Stimulated activated CD4-positive, alpha-beta T cell treated with anti-CD3 and anti-CD28 coated beads, Interleukin-1b, Interleukin-23, amount 100 ng/mL, for 1 hour (primary cell): ENCODE measurements around the gene TMEM156.

Experiments used
- DNase-seq, 2 donors: peaks; one replicate each; pipeline ENCODE4 v3.0.0-alpha.2; 2020; ENCODE audit warnings: low read depth in 2 of 2

The TMEM156 gene

DNA sequence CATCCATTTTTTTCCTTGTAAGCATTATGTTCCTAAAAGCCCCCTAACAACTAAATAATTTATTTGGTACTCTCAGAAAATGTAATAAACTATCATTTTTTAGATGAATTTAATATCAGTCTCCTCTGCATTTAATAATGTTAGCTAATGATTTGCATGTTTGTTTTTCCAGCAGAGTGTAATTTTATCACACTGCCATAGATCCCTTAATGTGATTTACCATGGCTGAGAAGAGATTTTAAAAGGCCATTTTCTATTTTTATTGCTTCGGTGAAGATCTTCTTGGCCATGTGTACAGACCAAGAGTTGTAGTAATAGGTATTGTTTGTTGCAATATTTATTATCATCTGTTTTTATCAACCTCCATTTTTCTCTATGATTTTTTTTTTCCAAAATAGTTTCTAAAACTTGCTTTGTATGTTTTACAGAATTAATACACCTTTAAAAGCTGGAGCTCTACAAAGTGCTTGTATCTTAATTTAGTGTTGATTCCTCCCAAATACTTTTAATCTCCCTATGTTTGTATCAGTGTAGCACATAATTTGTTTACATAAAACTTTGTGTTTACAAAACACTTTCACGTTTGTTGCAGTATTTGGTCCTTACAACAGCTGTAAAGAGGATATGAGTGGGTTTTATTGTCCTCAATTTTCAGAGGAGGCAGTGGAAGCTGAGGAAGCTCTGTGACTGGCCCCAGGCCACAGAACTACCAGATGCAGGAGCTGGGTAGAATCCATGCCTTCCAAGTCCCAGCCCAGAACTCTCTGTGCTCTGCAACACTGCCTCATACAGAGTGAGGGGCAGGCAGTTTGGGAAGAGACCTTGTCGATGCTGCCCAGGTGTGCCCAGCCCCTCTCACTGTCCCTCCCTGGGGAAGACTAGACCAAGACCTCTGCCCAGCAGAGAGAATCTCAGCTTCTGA lies 106.5 kb downstream of the TMEM156 start:
- DNase-seq: no peak

GRCh38 chr4:38924353-38924752 lies 107.9 kb downstream of the TMEM156 start:
- no peak for DNase-seq

- no peak for DNase-seq
Observed at GRCh38 chr4:38923746-38924145, 108.5 kb downstream of the TMEM156 start.

DNA sequence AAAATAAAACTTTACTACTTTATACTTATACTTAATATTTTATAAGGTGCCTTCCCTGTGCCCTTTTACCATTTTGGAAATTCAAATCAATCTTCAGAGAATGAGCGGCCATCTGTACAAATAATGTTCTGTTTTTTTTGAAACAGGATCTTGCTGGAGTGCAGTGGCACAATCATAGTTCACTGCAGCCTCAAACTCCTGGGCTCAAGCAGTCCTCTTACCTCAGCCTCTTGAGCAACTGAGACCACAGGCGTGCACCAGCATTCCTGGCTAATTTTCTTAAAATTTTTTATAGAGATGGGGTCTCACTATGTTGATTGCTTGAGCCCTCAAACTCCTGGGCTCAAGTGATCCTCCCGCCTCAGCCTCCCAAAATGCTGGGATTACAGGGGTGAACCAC lies 111.1 kb downstream of the TMEM156 start:
- no peak for DNase-seq

DNA sequence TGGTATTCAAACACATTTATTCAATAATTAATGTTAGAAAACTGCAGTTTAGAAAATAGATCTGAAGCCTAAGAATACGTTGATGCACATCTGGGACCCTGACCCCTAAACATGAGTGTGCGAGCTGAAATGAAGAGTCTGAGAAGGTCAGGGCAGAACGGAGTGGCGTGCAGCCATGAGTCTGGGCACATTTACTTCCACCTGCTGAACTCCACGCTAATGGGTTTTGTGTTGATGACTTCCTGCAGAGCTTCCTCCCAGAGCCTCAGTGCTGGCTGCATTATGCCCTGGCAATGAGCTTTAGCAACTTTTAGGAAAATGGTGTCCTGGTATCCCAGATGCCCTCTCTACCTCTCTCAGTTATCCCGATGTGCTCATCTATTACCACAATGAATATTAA lies 111.5 kb downstream of the TMEM156 start:
- no peak for DNase-seq

GRCh38 chr4:38920186-38920585 lies 112.0 kb downstream of the TMEM156 start:
- no peak for DNase-seq

- no peak for DNase-seq
Observed at GRCh38 chr4:38919494-38919893, 112.7 kb downstream of the TMEM156 start.

DNA sequence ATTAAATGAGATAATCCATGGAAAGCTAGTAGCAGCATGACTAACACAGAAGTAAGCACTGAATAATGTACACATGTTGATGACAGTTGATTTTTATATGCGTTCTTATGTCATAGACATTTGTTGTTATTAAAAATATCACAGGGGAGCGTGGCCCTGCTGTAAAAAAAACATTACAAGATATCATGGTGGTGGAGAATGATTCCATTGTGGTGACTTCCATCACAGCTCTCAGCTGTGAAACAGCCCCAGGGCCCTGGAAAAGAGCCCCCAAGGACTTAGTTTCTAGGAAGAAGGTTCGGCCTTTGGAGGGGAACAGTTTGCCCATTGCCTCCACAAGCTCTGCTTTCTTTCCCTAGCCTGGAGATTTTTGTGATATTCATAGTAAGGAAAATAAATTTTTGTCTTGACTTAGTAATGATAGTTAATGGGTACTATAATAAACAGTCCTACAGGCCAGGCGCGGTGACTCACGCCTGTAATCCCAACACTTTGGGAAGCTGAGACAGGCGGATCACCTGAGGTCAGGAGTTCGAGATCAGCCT lies 114.7 kb downstream of the TMEM156 start:
- DNase-seq: no peak
